ENCODE data around the gene CLUH.

Gene CLUH

GRCh38 chr17:2692781-2693135 is 18.8 kb downstream of the CLUH start:
- H3K4me3 ChIP-seq (ENCODE audit: control insufficient read depth, low read depth, low read length) = no peak overlapping the region
- TF ChIP-seq CTCF (IDR thresholded peaks at IDR 0.05; ENCODE audit: control insufficient read depth, insufficient read depth, low read depth, low read length, missing control alignments) = no peak
- no peak for DNase-seq (ENCODE audit: low read depth)

- no peak overlapping the region for H3K4me3 ChIP-seq (ENCODE audit: control insufficient read depth, low read depth, low read length)
- TF ChIP-seq CTCF (IDR thresholded peaks at IDR 0.05; ENCODE audit: control insufficient read depth, insufficient read depth, low read depth, low read length, missing control alignments) = no peak
- DNase-seq (ENCODE audit: low read depth) = no peak
Observed at GRCh38 chr17:2691965-2692780, 19.4 kb downstream of the CLUH start.

GRCh38 chr17:2691069-2691871 is 20.3 kb downstream of the CLUH start:
- no peak for DNase-seq (ENCODE audit: low read depth)
- no peak overlapping the region for H3K4me3 ChIP-seq (ENCODE audit: control insufficient read depth, low read depth, low read length)
- TF ChIP-seq CTCF (IDR thresholded peaks at IDR 0.05; ENCODE audit: control insufficient read depth, insufficient read depth, low read depth, low read length, missing control alignments) = no peak

- H3K4me3 ChIP-seq (ENCODE audit: control insufficient read depth, low read depth, low read length) = no peak overlapping the region
- no peak for DNase-seq (ENCODE audit: low read depth)
- no peak for TF ChIP-seq CTCF (IDR thresholded peaks at IDR 0.05; ENCODE audit: control insufficient read depth, insufficient read depth, low read depth, low read length, missing control alignments)
Observed at GRCh38 chr17:2690165-2691068, 21.1 kb downstream of the CLUH start.

GRCh38 chr17:2689411-2690164 is 22.0 kb downstream of the CLUH start:
- no peak overlapping the region for H3K4me3 ChIP-seq (ENCODE audit: control insufficient read depth, low read depth, low read length)
- no peak for TF ChIP-seq CTCF (IDR thresholded peaks at IDR 0.05; ENCODE audit: control insufficient read depth, insufficient read depth, low read depth, low read length, missing control alignments)
- no peak for DNase-seq (ENCODE audit: low read depth)
